Type B pancreatic cell (in vitro differentiated cells): Measurements from ENCODE around the gene CEL. TPM values are rescaled to one million over a fixed set of nuclear protein-coding genes. Genes with fewer than 3 reads are reported as not detected.

ENCODE experiments used
- DNase-seq: peaks from one replicate; pipeline ENCODE4 v3.0.0; 2021; ENCODE audit warnings: mixed read lengths; ENCODE audit not compliant: unreplicated experiment; ENCODE audit errors: extremely low spot score
- H3K27ac Mint-ChIP-seq: 2 replicates; pipeline ENCODE4 v1.8.0; 2021; ENCODE audit warnings: mild to moderate bottlenecking, mixed read lengths
- H3K27me3 Mint-ChIP-seq: 2 replicates; pipeline ENCODE4 v1.8.0; 2021; ENCODE audit warnings: mixed read lengths
- H3K36me3 Mint-ChIP-seq: 2 replicates; pipeline ENCODE4 v1.8.0; 2021; ENCODE audit warnings: mixed read lengths
- H3K4me1 Mint-ChIP-seq: one replicate; pipeline ENCODE4 v1.8.0; 2021; ENCODE audit warnings: mixed read lengths; ENCODE audit not compliant: unreplicated experiment
- H3K4me3 Mint-ChIP-seq: 2 replicates; pipeline ENCODE4 v1.8.0; 2021; ENCODE audit warnings: mild to moderate bottlenecking, mixed read lengths
- H3K9me3 Mint-ChIP-seq: 2 replicates; pipeline ENCODE4 v1.8.0; 2021; ENCODE audit warnings: mixed read lengths
- CTCF ChIP-seq: fragments of 200-600 bp; sonication (generic); conservative IDR thresholded peaks from 2 replicates; pipeline ENCODE4 v1.5.0; 2021; ENCODE audit warnings: antibody characterized with exemption, mild to moderate bottlenecking
- total RNA-seq: library from RNA; stranded (reverse); gene quantifications from 2 replicates; pipeline ENCODE4 v1.2.1, GENCODE V29; 2021; ENCODE audit warnings: low replicate concordance

The CEL gene
- total RNA-seq, 1 donor from 2014 or later = 4.9 TPM

GRCh38 chr9:133115604-133116345 is 54.0 kb downstream of the CEL start:
- peaks cover 35% of the 10 kb centered on the region for H3K4me1 Mint-ChIP-seq
- TF ChIP-seq CTCF = no peak
- H3K27ac Mint-ChIP-seq = peak overlapping the region; percentile 77
- H3K27me3 Mint-ChIP-seq = no peaks in the 10 kb centered on the region
- DNase-seq = no peak
- H3K36me3 Mint-ChIP-seq = no peaks in the 10 kb centered on the region
- H3K4me3 Mint-ChIP-seq = no peak overlapping the region
- no peaks in the 10 kb centered on the region for H3K9me3 Mint-ChIP-seq

DNA sequence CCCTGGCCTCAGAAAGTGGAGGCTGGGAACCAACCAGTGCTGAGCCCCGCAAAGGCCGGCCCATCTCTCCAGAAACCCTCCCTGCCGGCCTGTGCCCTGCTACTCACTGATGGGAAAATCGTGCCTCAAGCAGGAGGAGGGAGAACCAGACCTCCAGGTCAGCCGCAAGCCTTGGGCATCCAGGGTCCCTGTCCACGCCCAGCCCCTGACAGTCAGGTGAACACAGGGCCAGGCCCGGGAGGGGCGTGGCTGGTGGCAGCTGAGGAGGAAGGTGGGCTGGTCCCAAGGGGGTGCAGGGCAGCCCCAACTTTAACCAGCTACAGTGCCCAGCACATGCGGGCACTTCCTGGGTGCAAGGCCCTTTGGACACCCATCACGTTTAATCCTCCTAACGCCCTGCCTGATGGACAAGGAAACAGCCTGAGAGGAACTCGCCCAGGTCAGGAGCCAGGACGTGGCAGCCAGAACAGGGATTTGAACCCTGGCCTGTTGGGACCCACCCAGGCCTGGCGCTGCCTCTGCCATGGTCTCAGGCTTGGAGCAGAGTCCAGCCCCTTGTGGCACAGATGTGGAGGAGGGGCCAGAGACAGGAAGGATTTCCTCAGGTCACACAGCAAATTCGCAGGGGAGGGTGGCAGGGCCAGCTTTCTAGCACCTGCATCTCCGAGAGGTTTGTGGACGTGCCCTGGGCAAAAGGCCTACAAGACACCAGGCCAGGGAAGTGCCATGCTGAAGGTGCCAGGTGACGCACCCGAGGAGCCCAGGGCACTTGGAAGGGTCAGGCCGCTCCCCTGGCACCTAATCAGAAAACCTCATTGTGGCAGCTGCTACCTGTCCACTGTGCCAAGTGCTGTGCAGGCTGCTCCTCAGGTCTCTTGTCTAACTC is 54.8 kb downstream of the CEL start:
- Mint-ChIP-seq H3K27ac (no peak overlapping the region), H3K27me3 (no peaks in the 10 kb centered on the region), H3K4me3 (no peak overlapping the region), H3K9me3 (no peaks in the 10 kb centered on the region), H3K36me3 (no peaks in the 10 kb centered on the region), H3K4me1 (peaks cover 37% of the 10 kb centered on the region)
- no peak for TF ChIP-seq CTCF
- DNase-seq = no peak

GRCh38 chr9:133117271-133118178 is 55.7 kb downstream of the CEL start:
- no peak for DNase-seq
- Mint-ChIP-seq H3K27ac (peak overlapping the region; percentile 65), H3K4me3 (peak overlapping the region; percentile 32), H3K36me3 (no peaks in the 10 kb centered on the region), H3K27me3 (no peaks in the 10 kb centered on the region), H3K9me3 (no peaks in the 10 kb centered on the region), H3K4me1 (peaks cover 46% of the 10 kb centered on the region)
- no peak for TF ChIP-seq CTCF

GRCh38 chr9:133118179-133118520 is 56.4 kb downstream of the CEL start:
- no peaks in the 10 kb centered on the region for H3K36me3 Mint-ChIP-seq
- H3K27me3 Mint-ChIP-seq = no peaks in the 10 kb centered on the region
- H3K27ac Mint-ChIP-seq = peak overlapping the region; percentile 84
- TF ChIP-seq CTCF = no peak
- DNase-seq = no peak
- no peaks in the 10 kb centered on the region for H3K9me3 Mint-ChIP-seq
- peaks cover 53% of the 10 kb centered on the region for H3K4me1 Mint-ChIP-seq
- H3K4me3 Mint-ChIP-seq = peak overlapping the region; percentile 32

DNA sequence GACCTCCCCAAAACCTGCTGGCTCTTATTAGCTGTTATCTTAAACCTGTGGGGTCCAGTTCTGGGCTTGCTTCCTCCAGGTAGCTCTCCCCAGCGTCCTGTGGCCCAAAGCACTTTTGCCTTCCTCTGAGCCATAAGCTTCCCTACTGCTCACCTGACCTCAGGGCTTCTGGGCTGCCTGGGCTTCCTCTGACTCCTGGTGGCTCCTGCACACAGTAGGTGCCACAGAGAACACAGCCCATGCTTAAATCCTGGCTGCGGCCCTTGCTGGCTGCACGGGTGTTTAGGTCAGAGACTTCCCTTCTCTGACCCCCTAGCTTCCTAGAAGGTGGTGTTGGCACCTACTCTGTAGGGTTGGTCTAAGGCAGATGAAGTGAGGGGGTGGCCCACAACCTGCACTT is 56.8 kb downstream of the CEL start:
- H3K9me3 Mint-ChIP-seq = no peaks in the 10 kb centered on the region
- TF ChIP-seq CTCF = no peak
- no peaks in the 10 kb centered on the region for H3K36me3 Mint-ChIP-seq
- H3K27ac Mint-ChIP-seq = peak overlapping the region; percentile 84
- DNase-seq = no peak
- peaks cover 57% of the 10 kb centered on the region for H3K4me1 Mint-ChIP-seq
- H3K27me3 Mint-ChIP-seq = no peaks in the 10 kb centered on the region
- H3K4me3 Mint-ChIP-seq = peak overlapping the region; percentile 88
